Erythroblast (primary cell): ENCODE data around the gene CYP4F2.

ENCODE experiments used
- DNase-seq, 2 experiments: peaks; one replicate each; lab custom pipeline; 2025; lab: John Stamatoyannopoulos, UW
- GATA1 ChIP-seq: IDR thresholded peaks from 2 replicates; pipeline ENCODE4 v1.6.1; 2011; ENCODE audit warnings: low read depth, mild to moderate bottlenecking, control low read depth, low read length, moderate library complexity
- POLR2A ChIP-seq: IDR thresholded peaks from 2 replicates; pipeline ENCODE4 v1.6.1; 2011; ENCODE audit warnings: mild to moderate bottlenecking, low read length

The CYP4F2 gene

GRCh38 chr19:15829786-15830185, 68.1 kb downstream of the CYP4F2 start:
- no peak for TF ChIP-seq GATA1
- no peak for DNase-seq

- TF ChIP-seq GATA1 (no peak), POLR2A (peak; percentile 76)
- DNase-seq = no peak
These were observed 68.6 kb downstream of the CYP4F2 start for GRCh38 chr19:15829306-15829698.

- peak; percentile 67 to 86 for DNase-seq
- TF ChIP-seq POLR2A = peak; percentile 96
These were observed 69.1 kb downstream of the CYP4F2 start for GRCh38 chr19:15828611-15829305.

GRCh38 chr19:15828121-15828610, 69.7 kb downstream of the CYP4F2 start:
- no peak for TF ChIP-seq POLR2A
- no peak for TF ChIP-seq GATA1
- DNase-seq = peak in 1 of 2 experiments; percentile 39
